NCI-H1694 (cell line): Measurements from ENCODE around the gene C14orf93.
A peak's percentile ranks its signal among the peaks of the same experiment; 100 is the strongest.
"Not testable (repeated sequence)": the region's sequence is repeated elsewhere in the genome, so short reads cannot be mapped to it uniquely, and the experiment has no call there.

Experiments used
- DNase-seq: peaks from one replicate; lab custom pipeline; 2025; lab: John Stamatoyannopoulos, UW

The C14orf93 gene

GRCh38 chr14:23021434-23021833, 11.5 kb upstream of the C14orf93 start:
- no peak for DNase-seq

DNA sequence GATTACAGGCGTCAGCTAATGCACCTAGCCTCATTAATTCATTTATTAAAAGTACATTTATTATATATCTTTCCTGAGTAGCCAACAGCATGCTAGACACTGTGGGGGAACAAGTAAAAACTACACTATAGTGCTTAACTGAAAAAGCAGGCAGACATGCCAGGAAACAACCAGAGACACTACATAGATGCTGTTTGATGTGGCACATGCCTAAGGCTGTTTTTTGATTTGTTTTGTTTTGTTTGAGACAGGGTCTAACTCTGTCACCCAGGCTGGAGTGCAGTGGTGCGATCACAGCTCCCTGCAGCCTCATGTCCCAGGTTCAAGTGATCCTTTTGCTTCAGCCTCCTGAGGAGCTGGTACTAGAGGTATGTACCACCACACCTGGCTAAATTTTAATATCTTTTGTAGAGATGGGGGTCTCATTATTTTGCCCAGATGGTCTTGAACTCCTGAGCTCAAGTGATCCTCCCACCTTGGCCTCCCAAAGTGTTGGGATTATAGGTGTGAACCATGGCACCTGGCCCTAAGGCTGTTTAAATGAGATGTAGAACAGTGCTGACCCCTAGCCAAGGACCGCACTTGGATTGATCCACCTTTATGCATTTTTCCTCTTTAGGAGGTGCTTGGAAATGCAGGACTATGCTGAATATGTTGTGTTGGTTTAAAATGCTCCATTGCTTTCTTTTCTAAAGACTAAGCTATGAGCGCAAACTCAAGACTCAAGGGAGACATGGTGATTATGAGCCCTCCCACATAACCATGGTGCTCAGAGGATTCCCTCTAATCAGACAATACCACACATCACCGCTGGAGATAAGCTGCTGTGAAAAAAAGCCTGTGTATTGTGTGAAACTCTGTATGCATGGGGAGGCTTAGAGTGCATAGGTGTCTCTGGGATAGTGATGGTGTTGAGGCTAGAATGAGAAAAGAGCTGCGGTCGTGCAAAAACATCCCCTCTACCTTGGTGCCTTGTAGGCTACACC, 10.5 kb upstream of the C14orf93 start:
- no peak for DNase-seq

DNA sequence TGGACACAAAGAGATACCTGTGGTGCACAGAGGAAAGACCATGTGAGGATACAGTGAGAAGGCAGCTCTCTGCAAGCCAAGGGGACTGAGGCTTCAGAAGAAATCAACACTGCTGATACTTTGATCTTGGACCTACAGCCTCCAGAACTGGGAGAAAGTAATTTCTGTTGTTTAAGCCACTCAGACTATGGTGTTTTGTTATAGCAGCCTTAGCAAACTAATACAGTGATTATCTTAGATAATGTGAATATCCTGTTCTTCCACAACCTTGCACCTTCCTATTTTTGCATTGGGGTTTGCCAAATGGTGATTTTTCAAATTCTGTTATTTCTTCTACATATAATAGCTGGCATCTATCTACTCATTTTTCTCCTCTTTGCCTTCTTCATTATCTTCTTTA, 8.2 kb upstream of the C14orf93 start:
- DNase-seq: no peak

GRCh38 chr14:23017091-23017490, 7.1 kb upstream of the C14orf93 start:
- DNase-seq: no peak

- DNase-seq: no peak
Measured at GRCh38 chr14:23015618-23016017, 5.7 kb upstream of the C14orf93 start.

DNA sequence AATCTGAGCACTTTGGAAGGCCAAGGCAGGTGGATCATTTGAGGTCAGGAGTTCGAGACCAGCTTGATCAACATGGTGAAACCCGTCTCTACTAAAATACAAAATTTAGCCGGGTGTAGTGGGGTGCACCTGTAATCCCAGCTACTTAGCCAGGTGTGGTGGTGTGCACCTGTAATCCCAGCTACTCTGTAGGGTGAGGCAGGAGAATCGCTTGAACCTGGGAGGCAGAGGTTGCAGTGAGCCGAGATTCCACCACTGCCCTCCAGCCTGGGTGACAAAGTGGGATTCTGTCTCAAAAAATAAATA, 3.8 kb upstream of the C14orf93 start:
- not testable (repeated sequence) for DNase-seq

- no peak for DNase-seq
Measured at GRCh38 chr14:23013054-23013748, 3.3 kb upstream of the C14orf93 start.

- DNase-seq: no peak
Measured at GRCh38 chr14:23009483-23009938, 432 bp downstream of the C14orf93 start.

DNA sequence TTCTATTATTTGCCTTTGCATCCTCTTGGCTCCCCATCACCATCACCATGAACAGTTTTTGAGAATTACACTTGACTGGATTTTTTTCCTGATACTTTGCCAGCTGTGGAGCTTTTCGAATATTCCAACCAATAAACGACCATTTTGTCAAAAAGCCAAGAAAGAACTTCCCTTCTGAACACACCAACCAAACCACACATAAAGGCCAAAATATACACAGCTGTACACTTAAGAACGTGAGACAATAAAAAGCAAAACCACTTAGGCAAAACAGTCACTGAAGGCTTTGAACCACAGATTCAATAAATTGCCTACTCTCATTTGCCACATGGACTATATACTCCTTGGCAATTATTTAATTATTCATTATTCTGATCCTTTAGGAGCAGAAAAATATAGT, 1.1 kb downstream of the C14orf93 start:
- peak; percentile 24 for DNase-seq

- DNase-seq: peak; percentile 98
Measured at GRCh38 chr14:23006544-23007419, 3.2 kb downstream of the C14orf93 start.

DNA sequence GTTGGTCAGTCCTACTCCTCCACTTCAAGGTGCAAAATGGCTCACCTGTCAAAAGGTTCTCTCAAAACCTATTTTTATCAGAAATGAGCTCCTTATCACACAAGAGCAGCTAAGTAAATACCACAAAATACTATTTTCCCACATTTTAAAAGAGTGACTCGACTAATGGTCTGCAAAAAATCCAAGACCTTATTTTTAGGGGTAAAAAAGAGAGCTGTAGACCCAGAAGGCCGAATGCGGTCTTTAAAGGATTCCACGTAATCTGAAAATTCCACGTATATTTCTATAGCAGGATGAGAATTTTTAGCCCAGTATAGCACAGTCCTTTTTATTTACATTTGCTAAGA, 3.8 kb downstream of the C14orf93 start:
- no peak for DNase-seq

GRCh38 chr14:23005451-23006187, 4.3 kb downstream of the C14orf93 start:
- DNase-seq: no peak

GRCh38 chr14:23004274-23004673, 5.7 kb downstream of the C14orf93 start:
- not testable (repeated sequence) for DNase-seq

- DNase-seq: no peak
Measured at GRCh38 chr14:23002592-23002991, 7.4 kb downstream of the C14orf93 start.

DNA sequence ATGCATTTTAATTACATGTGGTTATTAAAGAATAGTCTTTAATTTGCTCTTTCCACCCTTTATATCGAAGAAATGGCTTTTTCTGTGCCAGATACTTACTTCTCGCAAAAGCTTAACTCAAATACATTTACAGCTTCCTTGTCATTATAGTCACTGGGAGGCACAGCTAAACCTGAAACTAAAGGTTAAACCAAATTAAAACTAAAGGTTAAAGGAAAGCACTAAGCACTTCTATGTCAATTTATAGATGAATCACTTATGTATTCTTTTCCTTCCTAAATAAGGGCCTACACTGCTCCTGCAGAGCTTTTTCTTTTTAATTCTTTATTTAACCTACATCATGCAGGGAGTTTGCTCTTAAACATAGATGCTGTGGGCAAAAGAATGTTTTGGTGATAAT, 9.1 kb downstream of the C14orf93 start:
- DNase-seq: no peak

DNA sequence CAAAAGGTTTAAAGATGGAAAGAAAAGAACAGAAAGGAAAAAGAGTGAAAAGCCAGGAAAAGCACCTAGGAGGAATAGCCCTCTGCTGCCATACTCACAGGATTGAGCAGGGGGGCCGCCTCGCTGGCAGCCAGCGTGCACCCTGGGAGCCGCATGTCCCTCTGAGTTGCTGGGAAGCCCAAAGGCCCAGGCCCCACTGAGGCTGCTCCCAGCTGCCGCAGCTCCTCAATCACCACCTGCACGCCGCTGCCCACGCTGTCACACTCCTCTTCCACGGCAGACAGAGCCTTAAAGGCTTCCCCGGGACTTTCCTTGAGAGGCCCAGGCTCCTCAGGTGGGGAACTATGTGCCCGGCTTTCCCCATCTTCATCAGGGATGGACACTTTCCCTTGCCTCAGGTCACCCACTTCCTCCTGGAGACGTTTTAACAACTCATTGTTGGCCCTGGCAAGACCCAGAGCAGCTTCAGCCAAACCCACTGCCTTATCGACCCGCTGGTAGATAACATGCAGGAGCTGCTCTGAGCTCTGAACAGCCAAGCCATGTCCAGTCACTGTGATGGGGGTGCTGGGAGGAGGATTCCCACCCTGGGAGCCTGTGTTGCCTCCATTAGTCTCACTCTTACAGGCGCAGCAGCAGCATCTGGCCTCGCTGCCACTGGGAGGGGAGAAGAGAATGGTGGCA, 11.5 kb downstream of the C14orf93 start:
- no peak for DNase-seq

DNA sequence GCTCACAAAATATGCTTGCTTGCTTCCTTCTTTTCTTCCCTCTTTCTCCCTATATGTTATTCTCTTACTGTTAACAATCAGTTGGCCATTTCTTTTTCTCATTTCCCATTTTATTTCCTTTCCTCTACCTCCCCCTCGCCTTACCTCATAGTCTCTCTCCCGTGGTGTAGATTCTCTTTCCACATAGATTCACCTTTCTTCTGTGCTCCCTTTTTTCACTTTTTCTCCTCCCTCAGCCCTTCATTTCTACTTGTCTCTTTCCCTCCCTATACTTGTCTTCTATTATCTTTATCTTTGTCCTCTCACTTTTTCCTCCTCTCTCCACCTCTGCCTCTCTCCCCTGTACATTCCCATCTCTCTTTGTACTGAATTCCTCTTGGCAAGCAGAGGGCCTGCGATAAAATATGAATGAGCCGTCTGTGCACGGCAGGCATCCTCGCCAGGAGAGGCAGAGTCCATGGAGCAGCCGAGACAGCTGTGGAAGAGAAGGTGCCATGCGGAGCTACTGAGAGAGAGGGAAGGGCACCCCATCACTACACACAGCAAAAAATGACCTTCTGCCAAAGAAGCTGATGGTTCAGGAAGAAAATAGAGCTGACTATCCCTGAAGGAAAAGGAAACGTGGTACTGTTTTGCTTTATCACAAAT, 12.1 kb downstream of the C14orf93 start:
- DNase-seq: peak; percentile 72

- peak; percentile 66 for DNase-seq
Measured at GRCh38 chr14:22996768-22997654, 12.9 kb downstream of the C14orf93 start.

GRCh38 chr14:22995889-22996625, 13.9 kb downstream of the C14orf93 start:
- no peak for DNase-seq
